HG03354 (cell line): ENCODE measurements around the gene LRRC47.

Experiments used
- ATAC-seq: cut with Tn5 transposase; IDR thresholded peaks from one replicate; pipeline ENCODE4 v1.9.1; 2021; ENCODE audit warnings: mild to moderate bottlenecking; ENCODE audit not compliant: unreplicated experiment, poor library complexity, severe bottlenecking

LRRC47 gene

DNA sequence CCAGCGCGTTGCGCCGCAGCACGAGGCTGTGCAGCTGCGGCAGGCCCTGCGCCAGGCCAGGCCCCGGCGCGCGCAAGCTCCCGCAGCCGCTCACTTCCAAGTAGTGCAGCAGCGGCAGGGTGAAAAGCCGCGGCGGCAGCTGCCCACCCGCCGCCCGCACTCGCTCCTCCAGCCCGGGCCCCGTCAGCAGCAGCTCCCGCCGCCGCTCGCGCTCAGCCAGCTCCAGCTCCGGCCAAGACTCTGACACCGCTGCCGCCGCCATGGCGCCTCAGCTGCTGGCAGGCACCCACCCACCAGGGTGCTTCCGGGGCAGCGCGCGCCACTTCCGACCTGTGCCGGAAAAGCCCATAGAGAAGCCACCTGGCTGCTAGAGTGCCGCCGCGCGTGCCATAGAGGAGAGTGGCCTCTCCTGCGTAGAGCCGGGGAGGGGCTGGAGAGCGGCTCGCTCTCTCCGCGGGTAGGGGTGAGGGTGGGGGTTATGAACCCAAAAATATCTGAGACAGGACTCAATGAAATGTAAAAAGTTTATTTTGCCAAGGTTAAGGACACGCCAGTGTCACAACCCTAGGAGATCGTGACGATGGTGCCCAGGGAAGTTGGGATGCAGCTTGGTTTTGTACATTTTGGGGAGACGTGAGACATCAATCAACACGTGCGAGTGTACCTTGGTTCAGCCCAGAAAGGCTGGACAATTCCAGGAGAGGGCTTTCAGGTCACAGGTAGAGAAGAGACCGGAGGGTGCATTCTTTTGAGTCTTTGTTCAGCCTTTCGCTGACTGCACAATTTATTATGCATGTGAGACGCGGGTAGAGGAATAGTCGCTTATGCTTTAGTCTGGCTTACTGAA is at the start of gene LRRC47:
LRRC47 (minus strand) TSS at position 284 of the 847 bp plus-strand sequence; CDS start at position 262, 22 bp downstream.
- ATAC-seq = peak; percentile 99

DNA sequence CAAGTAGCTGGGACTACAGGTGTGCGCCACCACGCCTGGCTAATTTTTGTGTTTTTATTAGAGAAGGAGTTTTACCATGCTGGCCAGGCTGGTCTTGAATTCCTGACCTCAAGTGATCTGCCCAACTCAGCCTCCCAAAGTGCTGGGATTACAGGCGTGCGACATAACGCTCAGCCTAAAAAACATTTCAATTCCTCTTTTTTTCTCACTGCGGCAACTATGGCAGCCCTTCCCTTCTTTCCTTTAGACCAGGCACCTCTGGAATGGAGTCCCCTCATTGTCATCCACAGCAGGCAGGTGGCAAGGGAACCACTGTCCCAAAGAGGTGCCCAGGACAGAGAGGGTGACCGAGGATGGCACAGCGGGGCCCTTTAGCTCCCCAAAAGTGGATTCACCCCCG is 46.6 kb upstream of the LRRC47 start:
- no peak for ATAC-seq

DNA sequence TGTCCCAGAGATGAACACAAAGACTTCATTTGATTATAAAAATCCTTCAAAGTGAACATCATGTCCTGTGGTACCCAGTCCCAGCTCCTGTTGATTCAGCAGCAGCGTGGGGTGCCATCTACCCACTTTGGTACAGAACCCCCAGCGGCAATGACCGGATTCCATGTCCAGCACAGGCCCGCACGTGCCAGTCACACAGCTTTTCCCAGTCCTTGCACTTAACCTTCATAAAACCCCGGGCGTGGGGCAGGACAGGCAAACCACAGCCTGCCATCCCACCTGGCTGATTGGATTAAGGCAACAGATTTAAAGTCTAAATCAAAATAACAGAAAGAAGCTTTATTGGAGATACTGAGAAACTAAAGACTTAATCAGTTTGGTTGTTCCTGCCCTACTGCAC is 45.2 kb upstream of the LRRC47 start:
- ATAC-seq = no peak

DNA sequence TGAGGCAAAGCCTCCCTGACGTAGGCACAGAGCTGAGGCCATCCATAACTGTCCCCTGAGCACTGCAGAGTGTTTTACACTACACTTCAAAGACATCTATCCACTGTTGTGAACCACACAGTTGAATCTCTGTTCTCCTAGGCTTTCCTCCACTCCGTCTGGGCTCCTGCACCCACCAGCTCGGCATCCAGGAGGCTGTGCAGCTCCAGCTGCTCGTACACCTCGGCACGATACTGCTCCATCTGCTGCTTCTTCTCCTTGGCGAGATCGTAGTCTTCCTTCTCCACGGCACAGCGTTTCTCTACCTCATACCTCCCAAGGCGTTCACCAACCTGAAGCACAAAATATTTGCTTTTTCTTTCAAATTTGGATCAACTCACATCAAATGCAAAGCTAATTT is 42.5 kb upstream of the LRRC47 start:
- no peak for ATAC-seq

DNA sequence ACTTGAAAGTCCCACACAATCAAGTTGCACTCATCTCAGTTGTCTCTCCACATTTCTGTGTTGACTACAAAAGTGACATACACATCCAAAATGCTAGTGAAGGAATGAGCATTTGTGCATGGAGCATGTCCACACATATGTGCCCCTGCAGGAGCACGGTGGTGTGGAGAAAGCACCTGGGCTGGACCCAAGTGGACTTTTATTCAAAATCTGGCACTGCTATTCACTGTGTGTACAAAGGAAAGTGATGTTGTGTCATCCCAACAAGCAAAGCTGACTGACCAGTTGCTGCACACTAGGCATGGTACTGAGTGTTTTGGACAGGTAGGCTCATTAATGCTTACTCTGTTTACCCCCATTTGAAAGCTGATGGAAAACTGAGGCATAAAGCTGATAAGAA is 41.4 kb upstream of the LRRC47 start:
- no peak for ATAC-seq

DNA sequence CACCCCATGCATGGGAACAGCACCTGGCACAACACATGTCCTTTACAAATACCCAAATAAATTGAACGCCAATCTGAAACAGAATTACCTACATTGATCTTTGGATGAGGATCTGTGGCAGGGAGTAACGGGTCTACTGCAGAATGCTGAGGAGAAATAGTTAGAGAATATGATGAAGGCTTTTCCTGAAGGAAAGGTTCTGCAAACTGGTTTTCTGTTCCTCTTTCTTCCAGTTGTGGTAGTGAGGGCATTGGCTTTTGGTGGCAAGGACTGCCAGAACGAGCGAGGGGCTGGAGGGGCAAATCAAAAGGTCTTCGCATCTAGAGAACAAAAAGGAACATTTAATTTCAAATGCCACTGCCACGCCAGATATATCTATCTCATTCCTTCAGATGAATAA is 40.9 kb upstream of the LRRC47 start:
- ATAC-seq = no peak

DNA sequence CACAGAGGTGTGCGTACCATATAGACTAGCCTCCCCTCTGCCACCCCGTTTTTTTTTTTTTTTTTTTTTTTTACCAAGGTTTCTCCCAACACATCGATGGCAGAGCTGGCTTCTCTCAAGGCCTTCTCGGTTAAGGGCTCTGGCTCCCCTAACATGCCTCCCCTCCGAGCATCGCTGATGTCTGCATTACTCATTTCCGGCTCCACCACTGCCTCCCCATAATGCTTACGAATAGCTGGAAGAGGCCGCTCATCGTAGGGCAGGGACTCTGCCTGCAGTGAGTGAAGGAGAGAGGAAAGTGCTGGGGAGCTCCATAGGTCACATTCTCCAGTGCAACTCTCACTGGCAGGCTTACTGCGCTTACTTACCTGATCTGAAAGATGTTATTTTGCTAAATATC is 40.1 kb upstream of the LRRC47 start:
- ATAC-seq = no peak

DNA sequence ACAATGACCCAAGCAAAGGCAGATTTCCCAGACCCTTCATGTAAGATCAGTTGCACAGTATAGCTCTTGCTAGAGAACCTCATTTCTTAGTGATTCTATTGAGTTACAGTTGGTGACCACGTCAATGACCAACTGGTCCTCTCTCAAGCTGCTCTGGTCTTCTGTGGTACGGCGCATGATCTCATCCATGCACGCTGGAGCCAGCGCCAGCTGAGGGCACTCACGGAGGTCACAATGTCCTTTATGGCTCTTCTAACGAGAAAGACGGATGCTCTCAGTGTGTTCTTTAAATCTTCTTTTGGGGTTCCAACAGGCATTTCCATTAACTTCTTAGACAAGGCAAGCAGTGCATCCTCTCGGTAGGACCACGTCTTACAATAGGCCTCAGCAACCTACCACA is 38.4 kb upstream of the LRRC47 start:
- no peak for ATAC-seq

DNA sequence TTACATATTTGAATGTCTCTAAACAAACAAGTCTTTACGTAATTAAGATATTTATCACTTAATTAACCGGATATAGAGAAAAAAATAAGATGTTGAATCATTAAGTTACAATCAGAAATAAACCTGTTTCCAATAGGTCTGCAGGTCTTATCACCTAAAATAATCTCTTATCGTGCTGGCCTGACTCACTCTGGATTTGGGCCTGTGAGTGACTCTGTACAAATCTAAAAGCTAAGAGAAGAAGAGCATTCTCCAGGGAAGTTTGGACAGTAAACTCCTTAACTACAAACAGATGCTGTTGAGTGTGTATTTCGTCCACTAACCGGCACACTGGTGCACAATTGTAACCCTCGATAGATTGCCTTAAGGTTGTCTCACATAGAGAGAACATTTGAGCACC is 35.4 kb upstream of the LRRC47 start:
- no peak for ATAC-seq

DNA sequence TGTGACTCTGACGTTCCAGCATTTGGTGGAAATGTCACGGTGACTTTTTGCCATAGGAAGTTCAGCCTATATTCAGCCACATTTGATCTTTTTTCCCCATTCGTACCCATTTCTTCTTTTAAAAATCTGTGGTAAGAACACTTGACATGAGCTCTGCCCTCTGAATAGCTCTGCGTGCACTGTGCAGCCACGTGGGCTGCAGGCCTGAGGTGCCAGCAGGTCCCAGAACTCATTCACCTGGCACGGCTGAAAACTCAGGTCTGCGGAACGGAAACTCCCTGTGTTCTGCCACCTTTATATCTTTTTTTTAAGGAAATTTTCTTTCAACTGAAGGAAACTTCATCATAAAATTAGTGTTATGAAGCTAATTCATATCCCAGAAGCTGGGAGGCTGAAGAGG is 32.1 kb upstream of the LRRC47 start:
- no peak for ATAC-seq

DNA sequence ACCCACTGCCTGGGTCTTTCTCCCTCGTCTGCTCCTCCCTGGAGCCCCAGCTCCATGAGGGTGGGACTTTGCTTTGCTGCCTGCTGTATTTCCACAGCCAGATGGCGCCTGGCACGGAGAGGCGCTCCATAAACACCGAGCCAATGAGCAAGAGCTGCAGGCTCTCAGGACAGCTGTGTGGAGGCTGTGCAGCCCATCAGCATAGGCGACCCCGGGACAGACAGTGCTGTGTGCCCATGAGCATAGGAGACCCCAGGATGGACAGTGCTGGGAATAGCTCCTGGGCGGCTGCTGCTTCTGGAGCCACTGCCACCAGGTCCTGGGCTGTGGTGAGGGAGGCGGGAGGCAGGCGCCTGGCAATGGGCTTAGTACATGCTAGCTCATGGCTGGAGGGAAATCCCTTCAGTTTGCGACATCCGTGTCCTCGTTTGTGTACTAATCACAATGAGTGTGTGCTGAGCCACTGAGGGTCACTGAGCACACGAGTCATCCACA is 31.6 kb upstream of the LRRC47 start:
- no peak for ATAC-seq

DNA sequence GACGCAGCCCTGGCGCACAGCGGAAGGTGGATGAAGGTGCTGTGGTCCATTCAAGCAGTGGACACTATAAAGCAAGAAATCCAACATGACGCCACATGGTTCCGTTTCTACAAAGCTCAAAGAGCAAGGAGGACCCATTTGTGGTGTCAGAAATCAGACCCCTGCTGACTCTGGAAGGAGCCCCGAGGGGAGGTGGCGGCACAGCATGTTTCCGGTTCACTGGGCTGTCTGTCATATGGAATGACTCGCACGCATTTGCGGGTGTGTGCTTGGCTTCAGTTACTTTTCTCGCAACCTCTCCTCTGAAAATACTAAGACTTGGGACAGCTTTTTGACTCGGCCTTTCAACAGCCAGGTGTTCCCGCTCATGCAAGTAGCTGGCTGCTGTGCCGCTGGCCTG is 29.1 kb upstream of the LRRC47 start:
- no peak for ATAC-seq

DNA sequence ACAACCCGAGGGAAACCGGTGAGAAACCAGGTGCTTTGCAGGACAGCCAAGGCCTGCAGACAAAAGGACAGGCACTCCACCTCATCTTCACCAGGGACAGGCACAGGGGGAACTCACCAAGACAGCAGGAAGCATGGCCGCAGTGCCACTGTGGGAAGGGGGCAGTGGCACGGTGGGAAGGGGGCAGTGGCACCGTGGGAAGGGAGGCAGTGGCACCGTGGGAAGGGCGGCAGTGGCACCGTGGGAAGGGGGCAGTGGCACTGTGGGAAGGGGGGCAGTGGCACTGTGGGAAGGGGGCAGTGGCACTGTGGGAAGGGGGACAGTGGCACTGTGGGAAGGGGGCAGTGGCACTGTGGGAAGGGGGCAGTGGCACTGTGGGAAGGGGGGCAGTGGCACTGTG is 28.4 kb upstream of the LRRC47 start:
- no peak for ATAC-seq

DNA sequence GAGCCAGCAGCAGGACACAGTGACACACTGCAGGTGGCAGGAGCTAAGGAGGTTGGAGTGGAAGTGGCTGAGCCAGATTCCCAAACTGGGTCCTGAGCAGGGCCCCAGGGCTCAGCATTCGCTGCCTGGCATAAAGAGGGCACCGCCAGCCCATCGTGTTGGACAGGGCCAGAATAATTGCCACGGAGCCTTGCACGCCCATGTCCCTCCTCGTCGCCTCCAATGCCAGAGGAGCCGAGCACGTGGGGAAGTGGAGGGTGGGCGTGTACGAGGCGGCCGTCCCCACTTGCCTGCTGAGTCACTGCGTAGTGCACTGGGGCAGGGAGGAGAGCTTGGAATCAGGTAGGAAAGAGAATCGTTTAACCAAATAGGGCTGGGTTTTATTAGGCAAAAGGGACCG is 26.1 kb upstream of the LRRC47 start:
- ATAC-seq = no peak

DNA sequence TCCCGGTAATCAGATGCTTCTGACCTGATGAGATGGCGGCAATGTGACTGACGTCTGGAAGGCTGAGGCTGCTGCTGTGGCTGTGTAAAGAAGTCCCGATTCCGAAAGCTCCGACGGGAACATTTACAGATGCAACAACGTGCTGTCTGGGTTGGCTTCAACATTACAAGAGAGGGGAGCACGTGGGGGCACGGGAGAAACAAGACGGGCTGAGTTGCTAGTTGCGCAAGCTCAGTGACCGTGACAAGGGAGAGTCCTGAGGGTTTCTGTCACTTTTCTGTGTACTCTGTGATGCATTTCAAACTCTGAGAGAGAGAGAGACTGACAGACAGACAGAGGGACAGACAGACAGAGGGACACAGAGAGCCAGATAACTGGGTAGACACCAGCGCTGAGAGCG is 25.6 kb upstream of the LRRC47 start:
- no peak for ATAC-seq

DNA sequence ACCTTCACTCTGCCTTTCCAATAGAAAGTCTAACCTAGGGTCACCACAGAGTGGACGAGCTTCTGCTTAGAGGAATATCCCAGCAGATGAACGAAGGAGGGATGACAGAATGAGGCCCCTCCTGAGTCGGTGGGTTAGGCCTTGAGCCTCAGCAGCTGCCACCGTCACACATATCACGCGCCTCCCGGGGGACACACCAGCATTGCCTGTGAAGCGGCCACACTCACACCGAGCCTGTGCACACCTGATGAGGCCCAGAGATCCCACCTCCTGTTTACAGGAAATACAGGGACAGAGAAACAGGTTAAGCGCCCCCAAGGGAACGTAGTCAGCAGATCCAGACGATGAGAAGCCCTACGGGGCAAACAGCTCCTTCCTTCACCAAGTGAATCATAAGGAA is 25.1 kb upstream of the LRRC47 start:
- ATAC-seq = no peak

DNA sequence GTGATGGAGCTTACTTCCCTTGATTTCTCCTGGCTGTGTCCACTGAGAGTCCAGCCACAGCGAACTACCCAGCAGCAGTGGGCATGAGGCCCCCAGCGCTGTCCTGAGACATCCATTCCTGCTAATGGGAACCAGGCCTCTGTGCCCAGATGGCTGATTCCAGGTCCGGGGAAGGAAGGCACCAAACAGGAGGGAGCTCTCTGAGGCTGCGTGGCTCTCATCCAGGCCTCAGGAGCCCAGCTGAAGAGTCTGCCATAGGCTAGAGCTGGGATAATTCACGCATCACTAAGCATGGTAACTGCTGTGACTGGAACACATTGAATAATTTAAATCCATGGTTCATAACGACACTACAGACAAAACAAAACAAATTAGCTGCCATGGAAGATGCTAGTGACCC is 24.7 kb upstream of the LRRC47 start:
- ATAC-seq = no peak

DNA sequence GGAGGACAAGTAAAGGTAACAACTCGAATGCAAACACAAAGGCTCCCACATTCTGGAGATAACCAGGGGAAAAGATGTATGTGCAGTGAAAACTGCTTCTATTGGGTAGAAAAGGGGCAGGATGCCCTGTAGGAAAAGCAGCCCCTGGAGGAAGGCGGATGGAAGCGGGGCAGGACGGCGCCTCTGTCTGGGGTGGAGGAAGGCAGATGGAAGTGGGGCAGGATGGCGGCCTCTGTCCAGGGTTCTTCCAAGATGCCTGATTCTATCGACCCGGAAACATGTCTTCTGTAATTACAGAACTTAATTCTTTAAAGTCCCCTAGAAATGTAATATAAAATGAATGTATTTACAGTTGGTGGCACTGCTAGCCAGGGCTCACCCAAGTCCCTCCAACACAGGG is 24.0 kb upstream of the LRRC47 start:
- no peak for ATAC-seq

DNA sequence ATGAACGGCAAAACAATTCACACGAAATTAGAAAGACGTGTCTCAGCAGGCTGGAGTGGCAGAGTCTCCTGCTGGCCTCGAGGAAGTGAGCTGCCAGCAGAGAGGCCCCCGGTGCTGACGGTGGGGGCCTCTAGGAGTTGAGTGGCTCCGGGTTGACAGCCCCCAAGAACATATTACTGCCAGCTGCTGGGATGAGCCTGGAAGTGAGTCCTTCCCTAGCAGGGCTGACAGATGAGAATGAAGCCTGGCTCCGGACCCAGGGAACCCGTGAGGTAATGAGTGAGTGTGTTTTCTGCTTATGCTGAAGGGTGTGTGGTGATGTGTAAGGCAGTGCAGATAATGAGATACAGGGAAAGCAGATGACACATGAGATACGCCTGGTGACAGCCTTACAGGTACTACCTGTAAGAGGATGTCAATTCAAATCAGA is 23.5 kb upstream of the LRRC47 start:
- no peak for ATAC-seq

DNA sequence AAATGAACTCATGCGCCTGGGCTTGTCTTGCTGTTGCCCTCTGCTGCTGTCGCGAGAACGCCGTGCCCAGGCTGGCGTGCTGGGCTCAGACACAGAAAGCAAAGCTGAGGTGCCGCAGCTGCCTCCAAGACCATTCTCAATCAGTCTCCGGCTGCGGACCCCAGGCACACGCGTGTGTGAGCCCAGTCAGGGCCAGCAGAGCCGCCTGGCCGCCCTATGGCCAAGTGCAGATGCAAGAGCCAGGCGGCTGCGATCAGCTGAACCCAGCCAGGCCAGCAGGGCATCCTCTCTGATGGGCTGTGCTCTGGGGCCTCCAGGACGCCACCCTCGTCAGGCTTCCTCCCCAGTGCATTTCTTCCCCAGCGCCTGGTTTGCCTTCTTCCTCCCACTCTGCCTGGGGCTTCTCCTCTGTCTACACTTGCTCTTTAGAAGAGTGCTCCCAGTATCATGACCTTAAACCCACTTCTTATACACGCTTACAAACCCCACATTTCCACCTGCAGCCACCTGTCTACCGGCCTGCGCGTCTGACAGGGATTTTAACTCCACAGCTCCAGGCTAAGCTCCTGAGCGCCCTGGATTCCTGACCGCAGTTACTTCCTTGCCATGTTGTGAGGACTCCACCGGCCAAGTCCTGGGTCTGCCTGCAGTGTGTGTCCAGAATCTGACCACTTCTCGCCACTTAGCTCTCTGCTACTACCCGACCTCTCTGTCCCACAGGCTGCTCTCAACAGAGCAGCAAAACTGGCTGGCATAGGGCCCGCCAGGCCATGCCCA is 21.7 kb upstream of the LRRC47 start:
- ATAC-seq = no peak

DNA sequence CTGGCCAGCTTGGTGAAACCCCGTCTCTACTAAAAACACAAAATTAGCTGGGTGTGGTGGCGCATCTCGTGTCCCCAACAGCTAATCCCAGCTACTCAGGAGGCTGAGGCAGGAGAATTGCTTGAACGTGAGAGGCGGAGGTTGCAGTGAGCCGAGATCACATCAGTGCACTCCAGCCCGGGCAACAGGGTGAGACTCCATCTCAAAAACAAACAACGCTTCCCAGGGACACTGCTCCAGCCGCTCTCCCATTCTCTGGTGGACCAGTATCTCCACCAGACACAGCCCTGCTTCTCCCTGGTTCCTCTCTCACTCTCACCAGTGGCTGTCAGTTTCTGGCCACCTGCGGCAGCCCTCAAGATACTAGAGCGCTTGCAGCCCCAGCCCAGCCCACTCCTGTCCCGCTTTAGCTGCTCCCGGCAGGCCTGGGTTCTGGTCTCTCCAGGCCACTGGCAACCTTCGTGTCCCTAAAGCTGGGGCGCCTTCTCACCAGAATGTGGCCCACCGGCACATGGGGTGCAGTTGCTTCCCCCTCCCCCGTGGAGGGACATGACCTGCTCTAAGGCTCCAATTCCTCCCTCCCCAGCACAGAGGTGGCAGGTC is 20.9 kb upstream of the LRRC47 start:
- ATAC-seq = no peak
